OCI-LY3 (cell line): ENCODE data around the gene TRIM2.

Experiments
- CTCF ChIP-seq: fragments of 200-600, 300-600 bp; sonication (generic); IDR thresholded peaks from 2 replicates; pipeline ENCODE4 v1.5.1; 2014; ENCODE audit warnings: antibody characterized with exemption, low read length, low read depth
- EZH2phosphoT487 ChIP-seq: fragments of 200-600 bp; shearing (Covaris generic); IDR thresholded peaks from 2 replicates; pipeline ENCODE4 v1.6.1; 2018; ENCODE audit warnings: antibody characterized with exemption, mixed run types, low read depth

DNA sequence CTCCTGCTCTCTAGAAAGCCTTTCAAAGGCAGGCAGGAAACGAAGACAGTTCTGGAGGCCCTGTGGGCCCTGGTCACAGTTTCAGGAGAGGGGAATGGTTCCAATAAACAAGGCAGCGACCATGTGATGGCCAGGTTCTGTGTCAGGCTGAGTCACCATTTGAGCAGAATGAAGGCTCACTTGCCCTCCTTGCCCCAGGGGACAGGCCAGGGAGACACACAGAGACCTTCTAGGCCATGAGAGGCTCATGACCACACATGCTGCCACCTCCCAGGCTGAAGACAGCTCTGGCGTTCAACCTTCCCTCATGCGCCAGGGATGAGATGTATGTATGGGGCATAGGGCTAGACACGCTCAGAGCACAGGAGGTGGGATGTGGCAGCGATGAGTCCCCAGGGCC, 22.9 kb upstream of the TRIM2 start:
- TF ChIP-seq CTCF (no peak), EZH2phosphoT487 (no peak)
